ENCODE measurements around the gene ZFP57.

The ZFP57 gene

GRCh38 chr6:29680904-29681303, at the start of gene ZFP57:
ZFP57 (minus strand) TSS chr6:29681152; CDS start chr6:29677003, 4,149 bp downstream.
- no peak for DNase-seq (ENCODE audit: low read depth in 1 of 2, low spot score in 1 of 2)

- no peak for DNase-seq (ENCODE audit: low read depth in 1 of 2, low spot score in 1 of 2)
Measured at GRCh38 chr6:29730575-29731126, 49.7 kb upstream of the ZFP57 start.

GRCh38 chr6:29729774-29730328, 48.9 kb upstream of the ZFP57 start:
- DNase-seq (ENCODE audit: low read depth in 1 of 2, low spot score in 1 of 2), result no peak

DNA sequence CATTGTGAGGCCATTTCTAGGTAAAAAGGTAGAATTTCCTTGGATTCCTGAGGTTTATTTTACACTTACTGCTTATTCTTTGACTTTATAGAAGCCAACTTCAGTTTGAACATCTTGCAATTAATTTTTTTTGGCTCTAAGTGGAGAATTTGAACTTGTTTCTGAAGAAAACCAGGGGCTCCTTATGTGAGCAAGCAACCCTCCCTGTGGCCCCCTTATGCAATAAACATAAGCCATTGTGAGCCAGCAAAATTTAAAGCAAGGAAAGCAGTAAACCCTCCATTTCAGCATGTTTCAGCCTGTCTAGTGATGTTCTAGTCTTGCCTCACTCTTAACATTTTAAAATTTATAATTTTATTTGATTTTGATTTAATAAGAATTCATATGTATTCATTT, 47.9 kb upstream of the ZFP57 start:
- no peak for DNase-seq (ENCODE audit: low read depth in 1 of 2, low spot score in 1 of 2)

GRCh38 chr6:29728173-29728874, 47.4 kb upstream of the ZFP57 start:
- DNase-seq (ENCODE audit: low read depth in 1 of 2, low spot score in 1 of 2), result no peak

- no peak for DNase-seq (ENCODE audit: low read depth in 1 of 2, low spot score in 1 of 2)
Measured at GRCh38 chr6:29727637-29728036, 46.7 kb upstream of the ZFP57 start.

DNA sequence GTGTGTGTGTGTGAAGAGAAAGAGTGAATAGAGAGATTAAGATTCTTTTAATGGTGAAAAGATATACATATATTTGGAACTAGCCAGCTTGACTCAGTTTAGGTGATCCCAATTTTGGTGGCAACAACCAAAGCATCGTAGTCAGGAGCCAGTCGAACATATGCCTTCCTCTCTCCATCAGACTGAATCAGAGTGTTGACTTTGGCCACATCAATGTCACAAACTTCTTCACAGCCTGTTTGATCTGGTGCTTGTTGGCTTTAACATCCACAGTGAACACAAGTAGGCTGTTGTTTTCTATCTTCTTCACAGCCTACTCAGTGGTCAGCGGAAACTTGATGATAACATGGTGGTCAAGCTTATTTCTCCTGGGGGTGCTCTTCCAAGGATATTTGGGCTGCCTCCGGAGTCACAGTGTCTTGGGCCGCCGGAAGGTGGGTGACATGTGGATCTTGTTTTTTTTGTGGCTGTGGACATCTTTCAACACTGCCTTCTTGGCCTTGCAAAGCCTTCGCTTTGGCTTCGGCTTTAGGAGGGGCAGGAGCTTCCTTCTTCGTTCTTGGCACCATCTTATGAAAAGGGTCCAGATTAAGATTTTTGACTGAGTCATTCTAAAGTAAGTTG, 45.7 kb upstream of the ZFP57 start:
- DNase-seq (ENCODE audit: low read depth in 1 of 2, low spot score in 1 of 2), result no peak

DNA sequence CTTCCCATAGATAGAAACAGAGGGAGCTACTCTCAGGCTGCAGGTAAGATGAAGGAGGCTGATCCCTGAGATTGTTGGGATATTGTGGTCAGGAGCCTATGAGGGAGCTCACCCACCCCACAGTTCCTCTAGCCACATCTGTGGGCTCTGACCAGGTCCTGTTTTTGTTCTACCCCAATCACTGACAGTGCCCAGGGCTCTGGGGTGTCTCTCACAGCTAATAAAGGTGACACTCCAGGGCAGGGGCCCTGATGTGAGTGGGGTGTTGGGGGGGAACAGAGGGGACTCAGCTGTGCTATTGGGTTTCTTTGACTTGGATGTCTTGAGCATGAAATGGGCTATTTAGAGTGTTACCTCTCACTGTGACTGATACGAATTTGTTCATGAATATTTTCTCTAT, 45.0 kb upstream of the ZFP57 start:
- DNase-seq (ENCODE audit: low read depth in 1 of 2, low spot score in 1 of 2), result no peak

DNA sequence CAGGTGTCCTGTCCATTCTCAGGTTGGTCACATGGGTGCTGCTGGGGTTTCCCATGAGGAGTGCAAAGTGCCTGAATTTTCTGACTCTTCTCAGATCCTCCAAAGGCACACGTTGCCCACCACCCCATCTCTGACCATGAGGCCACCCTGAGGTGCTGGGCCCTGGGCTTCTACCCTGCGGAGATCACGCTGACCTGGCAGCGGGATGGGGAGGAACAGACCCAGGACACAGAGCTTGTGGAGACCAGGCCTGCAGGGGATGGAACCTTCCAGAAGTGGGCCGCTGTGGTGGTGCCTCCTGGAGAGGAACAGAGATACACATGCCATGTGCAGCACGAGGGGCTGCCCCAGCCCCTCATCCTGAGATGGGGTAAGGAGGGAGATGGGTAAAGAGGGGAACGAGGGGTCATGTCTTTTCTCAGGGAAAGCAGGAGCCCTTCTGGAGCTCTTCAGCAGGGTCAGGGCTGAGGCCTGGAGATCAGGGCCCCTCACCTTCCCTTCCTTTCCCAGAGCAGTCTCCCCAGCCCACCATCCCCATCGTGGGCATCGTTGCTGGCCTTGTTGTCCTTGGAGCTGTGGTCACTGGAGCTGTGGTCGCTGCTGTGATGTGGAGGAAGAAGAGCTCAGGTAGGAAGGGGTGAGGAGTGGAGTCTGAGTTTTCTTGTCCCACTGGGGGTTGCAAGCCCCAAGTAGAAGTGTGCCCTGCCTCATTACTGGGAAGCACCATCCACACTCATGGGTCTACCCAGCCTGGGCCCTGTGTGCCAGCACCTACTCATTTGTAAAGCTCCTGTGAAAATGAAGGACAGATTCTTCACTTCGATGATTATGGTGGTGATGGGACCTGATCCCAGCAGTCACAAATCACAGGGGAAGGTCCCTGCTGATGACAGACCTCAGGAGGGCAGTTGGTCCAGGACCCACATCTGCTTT, 44.3 kb upstream of the ZFP57 start:
- no peak for DNase-seq (ENCODE audit: low read depth in 1 of 2, low spot score in 1 of 2)

- DNase-seq (ENCODE audit: low read depth in 1 of 2, low spot score in 1 of 2), result peak; percentile 55 to 72
Measured at GRCh38 chr6:29723666-29724588, 43.0 kb upstream of the ZFP57 start.

DNA sequence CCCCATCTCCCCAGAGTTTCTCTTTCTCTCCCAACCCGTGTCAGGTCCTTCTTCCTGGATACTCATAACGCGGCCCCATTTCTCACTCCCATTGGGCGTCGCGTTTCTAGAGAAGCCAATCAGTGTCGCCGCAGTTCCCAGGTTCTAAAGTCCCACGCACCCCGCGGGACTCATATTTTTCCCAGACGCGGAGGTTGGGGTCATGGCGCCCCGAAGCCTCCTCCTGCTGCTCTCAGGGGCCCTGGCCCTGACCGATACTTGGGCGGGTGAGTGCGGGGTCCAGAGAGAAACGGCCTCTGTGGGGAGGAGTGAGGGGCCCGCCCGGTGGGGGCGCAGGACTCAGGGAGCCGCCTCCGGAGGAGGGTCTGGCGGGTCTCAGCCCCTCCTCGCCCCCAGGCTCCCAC, 42.3 kb upstream of the ZFP57 start, which contains the start of gene HLA-F:
Gene HLA-F (plus strand): TSS at position 173 of the 404 bp plus-strand sequence. CDS start 30 bp downstream, at position 203.
- DNase-seq (ENCODE audit: low read depth in 1 of 2, low spot score in 1 of 2), result peak; percentile 57 to 71

DNA sequence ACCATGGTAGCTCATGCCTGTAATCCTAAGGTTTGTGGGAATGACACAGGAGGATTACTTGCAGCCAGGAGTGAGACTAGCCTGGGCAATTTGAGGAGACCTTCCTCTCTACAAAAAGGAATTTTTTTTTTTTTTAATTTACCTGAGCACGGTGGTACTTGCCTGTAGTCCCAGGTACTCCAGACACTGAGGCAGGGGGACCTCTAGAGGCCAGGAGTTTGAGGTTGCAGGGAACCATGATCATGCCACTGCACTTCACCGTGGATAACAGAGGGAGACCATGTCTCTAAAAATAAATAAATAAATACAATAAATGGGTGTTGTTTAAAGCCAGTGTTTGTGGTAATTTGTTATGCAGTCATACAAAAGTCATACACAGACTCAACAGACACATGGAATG, 39.9 kb upstream of the ZFP57 start:
- DNase-seq (ENCODE audit: low read depth in 1 of 2, low spot score in 1 of 2), result no peak

DNA sequence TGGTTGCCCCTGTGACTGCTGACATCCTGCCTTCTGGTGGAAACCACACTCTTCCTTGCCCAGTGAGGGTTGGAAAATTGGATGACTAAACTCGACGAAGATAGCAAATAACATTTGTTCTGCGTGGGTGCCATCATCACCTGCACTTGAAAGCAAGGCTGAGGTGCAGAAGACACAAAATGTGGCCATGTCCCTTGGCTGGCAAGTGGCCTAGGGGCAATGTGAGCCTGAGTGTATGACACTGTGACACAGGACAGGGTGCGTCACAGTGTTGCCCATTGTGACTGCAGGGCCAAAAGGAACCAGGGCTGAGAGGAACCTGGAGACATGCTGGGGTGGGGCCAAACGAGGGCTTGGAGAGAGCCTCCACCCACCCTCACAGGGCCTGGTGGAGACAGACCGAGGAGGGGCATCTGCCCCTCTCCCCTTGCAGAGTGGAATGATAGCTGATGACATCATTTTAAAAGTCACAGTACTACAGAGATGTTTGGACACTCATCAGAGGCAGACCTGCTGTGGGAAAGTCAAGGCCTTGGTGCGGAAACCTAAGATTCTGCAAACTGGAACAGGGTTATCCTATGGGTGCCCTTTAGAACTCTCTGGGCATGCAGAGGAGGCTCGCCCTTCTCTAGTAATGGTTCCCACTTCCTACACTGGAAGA, 29.5 kb upstream of the ZFP57 start:
- DNase-seq (ENCODE audit: low read depth in 1 of 2, low spot score in 1 of 2), result no peak

- DNase-seq (ENCODE audit: low read depth in 1 of 2, low spot score in 1 of 2), result no peak
Measured at GRCh38 chr6:29709188-29709587, 28.2 kb upstream of the ZFP57 start.

GRCh38 chr6:29708432-29709179, 27.7 kb upstream of the ZFP57 start:
- DNase-seq (ENCODE audit: low read depth in 1 of 2, low spot score in 1 of 2), result peak in 1 of 2 donors; percentile 46

DNA sequence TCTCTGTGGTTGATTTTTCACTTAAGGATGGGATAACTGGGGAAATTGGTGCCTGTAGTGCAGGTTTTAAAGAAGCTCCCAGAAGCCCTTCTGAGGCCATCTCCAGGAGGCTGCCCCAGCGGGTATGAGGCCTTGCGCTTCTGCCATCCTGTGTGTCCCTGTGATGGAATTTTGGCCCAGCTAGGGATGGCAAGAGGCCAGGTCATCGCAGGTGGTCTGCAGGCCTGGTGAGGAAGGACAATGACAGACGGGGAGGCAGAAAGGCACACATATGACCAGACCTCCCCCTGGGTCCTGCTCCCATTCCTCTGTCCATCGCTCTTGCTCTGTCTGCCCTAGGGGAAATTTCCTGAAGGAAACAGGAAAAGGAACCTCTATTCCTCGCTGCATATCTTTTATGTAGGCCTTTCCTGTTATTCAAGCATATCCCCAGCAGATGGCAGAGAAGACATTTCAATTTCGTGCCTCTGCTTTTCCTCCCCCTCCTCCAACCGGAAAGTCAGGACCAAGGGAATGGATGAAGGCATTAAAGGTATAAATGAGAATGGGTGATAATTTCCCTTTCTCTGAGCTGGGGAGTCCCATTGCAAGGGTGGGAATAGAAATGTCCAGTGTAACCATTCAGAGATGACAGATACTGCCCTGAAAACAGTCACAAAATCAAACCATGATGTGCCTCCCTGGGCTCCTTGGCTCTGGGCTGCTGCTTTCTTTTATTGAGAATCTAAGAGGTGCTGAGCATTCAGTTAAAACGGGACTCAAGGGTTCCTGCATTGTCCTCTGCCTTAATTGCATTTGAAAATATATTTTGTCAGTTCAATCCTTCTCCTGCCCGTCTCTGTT, 24.7 kb upstream of the ZFP57 start:
- no peak for DNase-seq (ENCODE audit: low read depth in 1 of 2, low spot score in 1 of 2)

- DNase-seq (ENCODE audit: low read depth in 1 of 2, low spot score in 1 of 2), result peak; percentile 70 to 72
Measured at GRCh38 chr6:29702519-29703103, 21.7 kb upstream of the ZFP57 start.
